ENCODE data around the gene ZNF800.

ZNF800 gene

GRCh38 chr7:127413962-127414361 lies 21.5 kb upstream of the ZNF800 start:
- H3K9me2 ChIP-seq (replicated peaks; ENCODE audit: insufficient read depth, low read length), result no peaks in the 10 kb centered on the region
- H3K79me2 ChIP-seq (ENCODE audit: low read length), result no peaks in the 10 kb centered on the region
- DNase-seq, result peak; percentile 80
- H3K27me3 ChIP-seq (replicated peaks; ENCODE audit: insufficient read depth, low read length), result peaks cover 39% of the 10 kb centered on the region
- H3K36me3 ChIP-seq (replicated peaks; ENCODE audit: insufficient read depth, low read length), result no peaks in the 10 kb centered on the region
- H3K27ac ChIP-seq (ENCODE audit: low read length), result no peak overlapping the region
- no peaks in the 10 kb centered on the region for H4K20me1 ChIP-seq (ENCODE audit: insufficient read depth, low read length)
- peak overlapping the region; percentile 45 for H3K4me2 ChIP-seq (ENCODE audit: low read depth, low read length)
- no peak overlapping the region for H3K9ac ChIP-seq (ENCODE audit: low read length)
- H3K4me1 ChIP-seq (ENCODE audit: low read length), result peaks cover 36% of the 10 kb centered on the region
- H3F3A ChIP-seq (ENCODE audit: insufficient read depth, low read length), result peaks cover 32% of the 10 kb centered on the region
- H3K9me3 ChIP-seq (replicated peaks; ENCODE audit: insufficient read depth, low read length), result no peaks in the 10 kb centered on the region
- H2AFZ ChIP-seq (ENCODE audit: low read length), result no peak overlapping the region
- TF ChIP-seq CTCF (IDR thresholded peaks at IDR 0.05; ENCODE audit: low read length), result no peak
- TF ChIP-seq EZH2 (optimal IDR thresholded peaks at IDR 0.05; ENCODE audit: low read depth, low read length), result no peak
- TF ChIP-seq EZH2phosphoT487 (IDR thresholded peaks at IDR 0.05; ENCODE audit: low read length), result no peak
- H3K4me3 ChIP-seq (ENCODE audit: low read length), result no peak overlapping the region

- no peak overlapping the region for H3K27ac ChIP-seq (ENCODE audit: low read length)
- no peaks in the 10 kb centered on the region for H3K79me2 ChIP-seq (ENCODE audit: low read length)
- H3K9ac ChIP-seq (ENCODE audit: low read length), result no peak overlapping the region
- H3F3A ChIP-seq (ENCODE audit: insufficient read depth, low read length), result peaks cover 32% of the 10 kb centered on the region
- no peaks in the 10 kb centered on the region for H3K9me3 ChIP-seq (replicated peaks; ENCODE audit: insufficient read depth, low read length)
- no peak for DNase-seq
- H3K4me1 ChIP-seq (ENCODE audit: low read length), result peaks cover 36% of the 10 kb centered on the region
- H3K27me3 ChIP-seq (replicated peaks; ENCODE audit: insufficient read depth, low read length), result peaks cover 39% of the 10 kb centered on the region
- no peaks in the 10 kb centered on the region for H3K9me2 ChIP-seq (replicated peaks; ENCODE audit: insufficient read depth, low read length)
- TF ChIP-seq EZH2 (optimal IDR thresholded peaks at IDR 0.05; ENCODE audit: low read depth, low read length) (no peak), EZH2phosphoT487 (IDR thresholded peaks at IDR 0.05; ENCODE audit: low read length) (no peak), CTCF (IDR thresholded peaks at IDR 0.05; ENCODE audit: low read length) (no peak)
- H3K4me3 ChIP-seq (ENCODE audit: low read length), result no peak overlapping the region
- no peaks in the 10 kb centered on the region for H3K36me3 ChIP-seq (replicated peaks; ENCODE audit: insufficient read depth, low read length)
- H2AFZ ChIP-seq (ENCODE audit: low read length), result no peak overlapping the region
- peak overlapping the region; percentile 45 for H3K4me2 ChIP-seq (ENCODE audit: low read depth, low read length)
- no peaks in the 10 kb centered on the region for H4K20me1 ChIP-seq (ENCODE audit: insufficient read depth, low read length)
Measured at GRCh38 chr7:127413326-127413725, 20.8 kb upstream of the ZNF800 start.

GRCh38 chr7:127411176-127411575 lies 18.7 kb upstream of the ZNF800 start:
- Histone ChIP-seq H3F3A (ENCODE audit: insufficient read depth, low read length) (peaks cover 18% of the 10 kb centered on the region), H3K36me3 (replicated peaks; ENCODE audit: insufficient read depth, low read length) (no peaks in the 10 kb centered on the region), H3K4me1 (ENCODE audit: low read length) (peaks cover 20% of the 10 kb centered on the region), H2AFZ (ENCODE audit: low read length) (no peak overlapping the region), H3K9me3 (replicated peaks; ENCODE audit: insufficient read depth, low read length) (no peaks in the 10 kb centered on the region), H3K79me2 (ENCODE audit: low read length) (no peaks in the 10 kb centered on the region), H4K20me1 (ENCODE audit: insufficient read depth, low read length) (no peaks in the 10 kb centered on the region), H3K9ac (ENCODE audit: low read length) (no peak overlapping the region), H3K4me3 (ENCODE audit: low read length) (no peak overlapping the region), H3K27ac (ENCODE audit: low read length) (no peak overlapping the region), H3K9me2 (replicated peaks; ENCODE audit: insufficient read depth, low read length) (no peaks in the 10 kb centered on the region), H3K27me3 (replicated peaks; ENCODE audit: insufficient read depth, low read length) (peaks cover 36% of the 10 kb centered on the region), H3K4me2 (ENCODE audit: low read depth, low read length) (no peak overlapping the region)
- DNase-seq, result no peak
- no peak for TF ChIP-seq EZH2phosphoT487 (IDR thresholded peaks at IDR 0.05; ENCODE audit: low read length)
- TF ChIP-seq CTCF (IDR thresholded peaks at IDR 0.05; ENCODE audit: low read length), result no peak
- no peak for TF ChIP-seq EZH2 (optimal IDR thresholded peaks at IDR 0.05; ENCODE audit: low read depth, low read length)
